Liver (tissue), 9 donors: ENCODE measurements around the gene TBC1D7. TPM values are rescaled to one million over a fixed set of nuclear protein-coding genes. Genes with fewer than 3 reads are reported as not detected.
"Not testable (repeated sequence)": the region's sequence is repeated elsewhere in the genome, so short reads cannot be mapped to it uniquely, and the experiment has no call there.

Source experiments
- DNase-seq: peaks from one replicate; pipeline ENCODE4 v3.0.0-alpha.2; 2017; ENCODE audit warnings: low spot score
- H3K27ac ChIP-seq, 2 donors: one replicate each; pipeline ENCODE4 v1.7.0; 2013; ENCODE audit warnings: inconsistent platforms in 2 of 2, low read length in 2 of 2, control low read depth in 1 of 2, low read depth in 1 of 2, mild to moderate bottlenecking in 1 of 2
- H3K27me3 ChIP-seq, 4 donors: one replicate each; pipeline versions ENCODE4 v1.6.1 to v1.7.0; 2013; ENCODE audit warnings: low read length in 3 of 4, inconsistent platforms in 1 of 4, mild to moderate bottlenecking in 1 of 4, moderate library complexity in 1 of 4; ENCODE audit not compliant: control insufficient read depth in 4 of 4, insufficient read depth in 4 of 4
- H3K36me3 ChIP-seq, 4 donors: one replicate each; pipeline versions ENCODE4 v1.6.1 to v1.7.0; 2013; ENCODE audit warnings: low read length in 3 of 4, mild to moderate bottlenecking in 3 of 4, low read depth in 1 of 4, moderate library complexity in 1 of 4; ENCODE audit not compliant: control insufficient read depth in 4 of 4, insufficient read depth in 3 of 4
- H3K4me1 ChIP-seq, 4 donors: one replicate each; pipeline versions ENCODE4 v1.6.1 to v1.7.0; 2013; ENCODE audit warnings: low read length in 3 of 4, mild to moderate bottlenecking in 3 of 4, moderate library complexity in 1 of 4; ENCODE audit not compliant: control insufficient read depth in 4 of 4, insufficient read depth in 4 of 4
- H3K4me3 ChIP-seq, 3 donors: one replicate each; pipeline versions ENCODE4 v1.6.1 to v1.7.0; 2013; ENCODE audit warnings: low read length in 3 of 3, control low read depth in 1 of 3, low read depth in 1 of 3, mild to moderate bottlenecking in 1 of 3
- H3K9ac ChIP-seq, 2 donors: one replicate each; pipeline ENCODE4 v1.7.0; 2013; ENCODE audit warnings: low read length in 2 of 2, mild to moderate bottlenecking in 2 of 2, moderate library complexity in 2 of 2, control low read depth in 1 of 2, low read depth in 1 of 2
- H3K9me3 ChIP-seq, 4 donors: one replicate each; pipeline versions ENCODE4 v1.6.1 to v1.7.0; 2013; ENCODE audit warnings: low read length in 3 of 4; ENCODE audit not compliant: control insufficient read depth in 4 of 4
- ATF3 ChIP-seq: IDR thresholded peaks from 2 replicates; pipeline ENCODE4 v1.6.1; 2016; ENCODE audit warnings: antibody characterized with exemption
- CTCF ChIP-seq: fragments of 150-350 bp; IDR thresholded peaks from 2 replicates; pipeline ENCODE4 v1.5.1; 2017; ENCODE audit warnings: improper control_type of control experiment, low read depth, low read length; ENCODE audit not compliant: missing input control
- EGR1 ChIP-seq, 2 donors: IDR thresholded peaks; 2 replicates each; pipeline ENCODE4 v1.6.1; 2016 to 2018; ENCODE audit warnings: antibody characterized with exemption in 2 of 2, low read depth in 2 of 2
- FOXA1 ChIP-seq: IDR thresholded peaks from 2 replicates; pipeline ENCODE4 v1.6.1; 2016; ENCODE audit warnings: antibody characterized with exemption
- FOXA2 ChIP-seq: IDR thresholded peaks from 2 replicates; pipeline ENCODE4 v1.6.1; 2016; ENCODE audit warnings: antibody characterized with exemption
- GABPA ChIP-seq, 2 donors: IDR thresholded peaks in 1 of 2; conservative IDR thresholded peaks in 1 of 2; 2 replicates each; pipeline ENCODE4 v1.6.1; 2016; ENCODE audit warnings: antibody characterized with exemption in 2 of 2, mild to moderate bottlenecking in 1 of 2, moderate library complexity in 1 of 2
- HNF4A ChIP-seq, 2 donors: conservative IDR thresholded peaks; 2 replicates each; pipeline ENCODE4 v1.6.1; 2016; ENCODE audit warnings: antibody characterized with exemption in 2 of 2, mild to moderate bottlenecking in 2 of 2
- HNF4G ChIP-seq: IDR thresholded peaks from 2 replicates; pipeline ENCODE4 v1.6.1; 2016; ENCODE audit warnings: antibody characterized with exemption
- JUND ChIP-seq, 2 donors: IDR thresholded peaks; 2 replicates each; pipeline ENCODE4 v1.6.1; 2016; ENCODE audit warnings: antibody characterized with exemption in 2 of 2
- MAX ChIP-seq: IDR thresholded peaks from 2 replicates; pipeline ENCODE4 v1.6.1; 2016; ENCODE audit warnings: antibody characterized with exemption
- NR2F2 ChIP-seq: IDR thresholded peaks from 2 replicates; pipeline ENCODE4 v1.6.1; 2016; ENCODE audit warnings: antibody characterized with exemption
- RAD21 ChIP-seq, 2 donors: IDR thresholded peaks; 2 replicates each; pipeline ENCODE4 v1.6.1; 2016; ENCODE audit warnings: antibody characterized with exemption in 2 of 2, mild to moderate bottlenecking in 2 of 2
- REST ChIP-seq: IDR thresholded peaks from 2 replicates; pipeline ENCODE4 v1.6.1; 2016; ENCODE audit warnings: antibody characterized with exemption, mild to moderate bottlenecking
- RXRA ChIP-seq, 2 donors: IDR thresholded peaks; 2 replicates each; pipeline ENCODE4 v1.6.1; 2017 to 2018; ENCODE audit warnings: antibody characterized with exemption in 2 of 2, mild to moderate bottlenecking in 1 of 2
- SP1 ChIP-seq: IDR thresholded peaks from 2 replicates; pipeline ENCODE4 v1.6.1; 2018; ENCODE audit warnings: antibody characterized with exemption, mild to moderate bottlenecking
- TAF1 ChIP-seq: conservative IDR thresholded peaks from 2 replicates; pipeline ENCODE4 v1.6.1; 2016; ENCODE audit warnings: antibody characterized with exemption, mild to moderate bottlenecking
- YY1 ChIP-seq: IDR thresholded peaks from 2 replicates; pipeline ENCODE4 v1.6.1; 2016; ENCODE audit warnings: antibody characterized with exemption, mild to moderate bottlenecking
- ZBTB33 ChIP-seq: IDR thresholded peaks from 2 replicates; pipeline ENCODE4 v1.6.1; 2016; ENCODE audit warnings: antibody characterized with exemption
- WGBS: extraction: QIAGEN DNeasy Blood & Tissue Kit; methylation state at CpG from one replicate; pipeline ENCODE4 v1.1.7; 2013; 5-methylcytosine and 5-hydroxymethylcytosine counted together
- polyA plus RNA-seq, 2 donors: library from polyadenylated mRNA; stranded (reverse) in 1 of 2; unstranded in 1 of 2; fragments of 200-250 nt in 1 of 2; fragments of >200 nt in 1 of 2; fragmentation: Nextera tagmentation in 1 of 2; extraction: Ambion mirVana in 1 of 2; gene quantifications; one replicate each; pipeline versions ENCODE4 v1.2.1 to v1.2.3, GENCODE V29; 2013 to 2015
- total RNA-seq, 2 donors: library from RNA; depleted of rRNA; stranded (reverse); fragments of >200 nt; gene quantifications; one replicate each; pipeline ENCODE4 v1.2.3, GENCODE V29; 2014
- donor health status: healthy.
- donor health status: healthy.
- donor health status: healthy.
- donor health status: healthy.
- donor health status: healthy.

The TBC1D7 gene
- total and polyA plus RNA-seq, 4 donors = 9.6 to 18.8 (median 10.6) TPM

- Histone ChIP-seq H3K9me3 (no peaks in the 10 kb centered on the region), H3K4me3 (peak overlapping the region; percentile 84 to 89 (median 88)), H3K4me1 (peaks cover 0 to 12% (median 4%) of the 10 kb centered on the region in 4 donors), H3K36me3 (peaks cover under 1 to 8% (median 2%) of the 10 kb centered on the region in 4 donors), H3K27me3 (no peaks in the 10 kb centered on the region), H3K27ac (peak overlapping the region; percentile 87 to 94), H3K9ac (peak overlapping the region; percentile 63 to 84)
- 2% methylated on average over 2 of the region's 2 CpGs for WGBS
- no peak for DNase-seq
- no peak for TF ChIP-seq MAX
Measured at GRCh38 chr6:13328875-13329183, 492 bp upstream of the TBC1D7 start.

- peak overlapping the region; percentile 87 to 94 for H3K27ac ChIP-seq
- peak overlapping the region; percentile 70 to 82 for H3K9ac ChIP-seq
- H3K9me3 ChIP-seq = no peaks in the 10 kb centered on the region
- TF ChIP-seq NR2F2 (no peak), ZBTB33 (no peak), REST (no peak), JUND (IDR thresholded peaks at IDR 0.05) (no peak), CTCF (no peak), TAF1 (no peak), FOXA2 (no peak), SP1 (no peak), ATF3 (no peak), MAX (no peak), HNF4A (conservative IDR thresholded peaks at IDR 0.05) (no peak), RXRA (IDR thresholded peaks at IDR 0.05) (no peak), EGR1 (IDR thresholded peaks at IDR 0.05; ENCODE audit: low read depth in 2 of 2) (no peak), HNF4G (no peak), RAD21 (IDR thresholded peaks at IDR 0.05) (no peak), FOXA1 (no peak), YY1 (no peak), GABPA (IDR thresholded peaks at IDR 0.05 in 1 of 2, conservative IDR thresholded peaks at IDR 0.05 in 1 of 2) (no peak)
- peaks cover 0 to 12% (median 4%) of the 10 kb centered on the region in 4 donors for H3K4me1 ChIP-seq
- 1% methylated on average over 10 of the region's 10 CpGs for WGBS
- no peaks in the 10 kb centered on the region for H3K27me3 ChIP-seq
- peaks cover 4 to 9% (median 8%) of the 10 kb centered on the region in 4 donors for H3K36me3 ChIP-seq
- H3K4me3 ChIP-seq = peak overlapping the region; percentile 84 to 97 (median 88)
- no peak for DNase-seq
Measured at GRCh38 chr6:13327691-13328075, 654 bp downstream of the TBC1D7 start.

- 77% methylated on average over 3 of the region's 3 CpGs for WGBS
- H3K27ac ChIP-seq, H3K9ac ChIP-seq, H3K9me3 ChIP-seq, H3K4me3 ChIP-seq, H3K27me3 ChIP-seq, DNase-seq: not testable (repeated sequence)
- peaks cover 0 to 12% (median 4%) of the 10 kb centered on the region in 4 donors for H3K4me1 ChIP-seq
- peaks cover 10 to 22% (median 18%) of the 10 kb centered on the region in 4 donors for H3K36me3 ChIP-seq
Measured at GRCh38 chr6:13326031-13326586, 2.2 kb downstream of the TBC1D7 start.
